ENCODE results near the gene HAVCR2.

- TF ChIP-seq ZNF350 (tag by site-specific recombination; IDR thresholded peaks at IDR 0.05) = no peak
- no peak for TF ChIP-seq CTCF (tag by site-specific recombination; IDR thresholded peaks at IDR 0.05)
- TF ChIP-seq YY1 (tag by site-specific recombination; IDR thresholded peaks at IDR 0.05) = no peak
- no peak for TF ChIP-seq REST (tag by site-specific recombination; IDR thresholded peaks at IDR 0.05)
- no peak for TF ChIP-seq ZNF76 (tag by site-specific recombination; IDR thresholded peaks at IDR 0.05; ENCODE audit: borderline replicate concordance, low read depth)
- TF ChIP-seq RBAK (tag by site-specific recombination; IDR thresholded peaks at IDR 0.05) = no peak
Measured at GRCh38 chr5:157069949-157070348, 38.9 kb downstream of the HAVCR2 start.

Measured in HEK293 (cell line).